HG03280 (cell line): ENCODE data around the gene NEO1.
A peak's percentile ranks its signal among the peaks of the same experiment; 100 is the strongest.
"Not testable (repeated sequence)": the region's sequence is repeated elsewhere in the genome, so short reads cannot be mapped to it uniquely, and the experiment has no call there.

ENCODE experiments used
- ATAC-seq: cut with Tn5 transposase; IDR thresholded peaks from one replicate; pipeline ENCODE4 v1.9.1; 2021; ENCODE audit warnings: mild to moderate bottlenecking, moderate library complexity; ENCODE audit not compliant: unreplicated experiment

Gene NEO1

DNA sequence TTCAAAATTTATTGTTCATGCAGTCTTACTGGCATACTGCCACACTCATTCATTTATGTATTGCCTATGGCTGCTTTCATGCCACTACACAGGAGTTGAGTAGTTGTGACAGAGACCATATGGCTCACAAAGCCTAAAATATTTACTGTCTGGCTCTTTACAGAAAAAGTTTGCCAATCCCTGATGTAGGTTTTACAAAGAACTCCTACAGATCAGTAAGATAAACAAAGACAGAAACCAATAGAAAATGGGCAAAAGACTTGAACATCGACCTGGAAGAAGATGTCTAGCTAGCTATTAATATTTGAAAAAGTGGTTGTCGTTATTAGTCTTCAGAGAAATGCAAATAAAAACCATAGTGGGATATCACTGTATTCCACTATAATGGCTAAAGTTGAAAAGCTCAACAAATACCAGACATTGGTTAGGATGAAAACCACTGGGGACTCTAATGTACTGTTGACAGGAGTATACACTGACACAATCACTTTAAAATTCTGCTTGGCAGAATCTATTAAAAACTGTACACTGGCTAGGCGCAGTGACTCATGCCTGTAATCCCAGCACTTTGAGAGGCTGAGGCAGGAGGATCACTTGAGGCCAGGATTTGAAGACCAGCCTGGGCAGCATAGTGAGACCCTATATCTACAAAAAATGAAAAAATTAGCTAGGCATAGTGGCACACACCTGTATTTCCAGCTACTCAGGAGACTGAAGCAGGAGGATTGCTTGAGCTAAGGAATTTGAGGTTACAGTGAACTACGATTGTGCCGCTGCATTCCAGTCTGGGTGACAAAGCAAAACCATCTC, 87.7 kb downstream of the NEO1 start:
- ATAC-seq, result no peak

DNA sequence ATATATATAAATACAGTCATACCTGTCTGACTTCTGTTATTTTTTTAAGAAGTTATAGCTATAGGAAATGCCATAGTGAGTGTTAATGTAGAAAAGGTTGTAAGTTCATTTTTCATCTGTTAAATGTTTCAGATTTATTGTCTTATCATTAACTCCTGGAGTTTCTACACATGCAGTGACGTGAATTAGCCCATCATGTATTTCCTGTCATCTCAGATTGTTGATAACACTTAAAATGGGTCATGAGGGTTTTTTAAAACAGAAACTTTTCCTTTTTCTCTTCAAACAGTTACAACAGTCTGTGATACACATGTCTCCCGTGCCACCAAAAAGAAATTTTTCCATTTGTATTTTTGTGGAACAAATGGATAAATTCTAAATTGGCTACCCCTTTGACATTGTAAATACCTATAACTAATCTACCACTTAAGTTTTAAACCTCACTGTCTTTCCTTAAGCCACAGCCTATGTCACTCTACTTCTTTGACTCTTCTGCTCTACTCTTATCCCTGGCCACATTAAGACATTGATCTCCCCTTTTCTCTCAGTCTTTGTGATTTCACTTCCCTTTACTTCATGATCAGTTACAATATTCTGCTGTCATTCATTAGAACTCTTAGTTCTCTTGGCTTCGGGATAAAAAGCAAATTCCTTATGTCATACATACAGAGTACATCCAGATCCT, 89.1 kb downstream of the NEO1 start:
- no peak for ATAC-seq

DNA sequence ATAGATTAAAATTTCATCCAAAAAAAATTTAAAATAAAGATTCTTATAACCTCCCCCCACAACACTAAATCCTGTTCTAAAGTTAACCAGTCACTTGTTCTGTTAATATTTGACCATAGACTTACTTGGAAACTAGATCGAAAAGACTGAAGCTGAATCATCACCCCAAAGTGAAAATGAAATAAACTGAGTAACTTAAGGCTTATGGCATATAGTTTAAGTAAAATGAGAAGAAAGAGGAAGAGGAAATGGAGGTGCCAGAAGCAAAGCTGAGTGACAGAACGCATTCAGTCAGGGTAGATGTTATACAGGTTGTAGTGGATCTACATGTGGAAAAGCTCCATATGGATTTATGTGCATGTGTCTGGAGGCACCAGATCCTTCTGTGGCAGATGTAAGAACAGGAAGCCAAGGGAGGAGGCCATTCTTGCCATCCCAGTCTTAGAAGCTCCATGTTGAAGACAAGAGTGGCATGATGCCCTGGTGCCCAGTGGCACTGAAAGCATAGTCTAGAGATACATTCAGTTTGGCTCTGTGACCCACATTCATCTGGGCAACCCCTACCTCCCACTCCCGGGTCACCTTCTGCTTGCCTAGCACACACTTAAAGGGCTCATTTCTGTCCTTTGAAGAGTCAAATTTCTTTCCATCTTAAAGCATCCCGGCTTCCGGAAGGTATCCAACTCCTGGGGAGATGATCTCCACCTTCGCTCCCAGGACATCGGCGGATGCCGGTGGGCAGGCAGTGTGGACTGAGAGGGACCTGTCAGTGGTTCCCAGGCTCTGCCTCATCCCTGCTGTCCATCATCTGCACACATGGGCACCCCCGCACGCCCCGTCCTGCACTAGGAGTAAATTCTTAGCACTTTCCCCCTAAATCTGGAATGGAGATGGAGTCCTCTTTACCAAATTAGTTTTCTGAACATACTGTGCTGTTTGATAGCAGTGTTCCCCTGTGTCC, 90.8 kb downstream of the NEO1 start:
- peak; percentile 57 for ATAC-seq

DNA sequence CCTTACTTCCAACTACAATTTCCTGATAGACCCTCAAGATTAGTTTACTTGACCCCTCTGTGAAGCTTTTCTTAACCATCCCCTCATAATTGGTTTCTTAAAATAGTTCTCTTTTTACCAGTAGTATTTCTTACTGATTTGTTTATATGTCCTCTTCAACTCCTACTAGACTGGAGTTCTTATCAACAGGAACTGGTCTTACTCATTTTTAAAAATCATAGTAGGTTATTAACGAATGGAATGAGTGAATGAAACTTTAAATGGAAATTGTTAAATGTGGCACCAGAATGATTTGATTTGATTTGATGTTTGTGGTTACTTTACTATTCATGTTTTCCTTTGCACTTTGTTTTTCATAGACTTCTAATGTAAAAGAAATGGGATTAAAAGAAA, 91.5 kb downstream of the NEO1 start:
- no peak for ATAC-seq

DNA sequence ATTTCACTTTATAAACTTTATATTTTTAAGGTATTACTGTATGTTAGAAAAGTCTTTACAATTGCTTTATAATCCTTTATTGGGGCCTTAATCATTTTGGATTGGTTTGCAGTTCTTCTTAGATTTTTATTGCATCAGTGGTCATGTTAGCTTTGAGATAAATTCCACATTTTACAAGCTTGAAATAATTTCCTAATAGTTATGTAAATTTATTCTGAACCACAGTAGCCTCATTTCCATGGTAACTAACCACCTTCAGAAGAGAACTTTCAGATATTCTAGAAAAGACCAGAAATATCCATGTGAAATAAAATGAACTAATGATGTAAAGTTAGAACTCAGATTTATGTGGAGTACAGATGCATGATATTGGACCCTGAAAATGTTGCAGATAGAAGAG, 94.2 kb downstream of the NEO1 start:
- no peak for ATAC-seq

DNA sequence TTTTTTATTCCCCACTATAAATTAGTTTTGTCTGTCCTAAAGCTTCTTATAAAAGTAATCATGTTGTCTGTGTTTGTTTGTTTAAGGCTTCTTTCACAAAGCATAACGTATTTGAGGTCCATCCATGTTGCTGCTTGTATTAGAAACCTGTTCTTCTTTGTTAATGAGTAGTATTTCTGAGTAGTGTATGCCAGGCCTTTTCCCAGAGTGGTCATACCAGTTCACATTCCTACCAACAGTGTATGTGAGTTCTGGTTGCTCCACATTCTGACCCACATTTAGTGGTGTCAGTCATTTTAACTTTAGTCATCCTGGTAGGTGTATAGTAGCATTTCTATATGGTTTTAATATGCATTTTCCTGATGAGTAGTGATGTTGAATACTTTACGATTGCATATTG, 98.6 kb downstream of the NEO1 start:
- ATAC-seq, result no peak

DNA sequence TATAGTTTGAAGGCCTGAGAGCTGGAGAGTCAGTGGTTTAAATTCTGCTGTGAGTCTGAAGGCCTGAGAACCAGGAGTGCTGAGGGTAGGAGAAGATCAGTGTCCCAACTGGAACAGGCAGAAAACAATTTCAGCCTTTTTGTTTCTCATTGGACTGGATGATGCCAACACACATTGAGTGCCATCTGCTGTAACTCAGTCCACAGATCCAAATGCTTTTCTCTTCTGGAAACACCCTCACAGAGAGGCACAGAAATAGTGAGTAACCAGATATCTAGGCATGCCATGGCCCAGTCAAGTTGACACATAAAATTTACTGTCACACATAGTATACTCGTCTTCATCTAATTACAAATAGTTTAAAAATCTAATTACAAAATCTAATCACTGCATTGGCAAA, 100.8 kb downstream of the NEO1 start:
- ATAC-seq, result no peak

DNA sequence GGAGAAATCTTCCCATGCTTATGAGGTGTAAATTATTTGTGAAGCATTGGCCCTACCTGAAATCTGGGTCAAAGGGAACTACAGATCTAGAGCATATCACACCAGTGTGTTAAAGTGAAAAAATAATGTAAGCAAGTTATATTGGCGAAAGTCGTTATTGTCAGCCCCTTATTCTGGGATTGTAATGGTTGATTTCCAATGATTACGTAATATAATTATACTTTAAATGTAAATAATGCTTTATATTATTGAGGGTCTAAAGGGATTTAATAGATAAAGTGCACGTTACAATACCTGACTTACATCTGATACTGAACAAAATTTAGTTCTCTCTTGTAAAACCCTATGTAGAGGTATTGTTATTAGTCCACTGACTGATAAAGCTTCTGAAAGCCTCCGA, 101.2 kb downstream of the NEO1 start:
- no peak for ATAC-seq

DNA sequence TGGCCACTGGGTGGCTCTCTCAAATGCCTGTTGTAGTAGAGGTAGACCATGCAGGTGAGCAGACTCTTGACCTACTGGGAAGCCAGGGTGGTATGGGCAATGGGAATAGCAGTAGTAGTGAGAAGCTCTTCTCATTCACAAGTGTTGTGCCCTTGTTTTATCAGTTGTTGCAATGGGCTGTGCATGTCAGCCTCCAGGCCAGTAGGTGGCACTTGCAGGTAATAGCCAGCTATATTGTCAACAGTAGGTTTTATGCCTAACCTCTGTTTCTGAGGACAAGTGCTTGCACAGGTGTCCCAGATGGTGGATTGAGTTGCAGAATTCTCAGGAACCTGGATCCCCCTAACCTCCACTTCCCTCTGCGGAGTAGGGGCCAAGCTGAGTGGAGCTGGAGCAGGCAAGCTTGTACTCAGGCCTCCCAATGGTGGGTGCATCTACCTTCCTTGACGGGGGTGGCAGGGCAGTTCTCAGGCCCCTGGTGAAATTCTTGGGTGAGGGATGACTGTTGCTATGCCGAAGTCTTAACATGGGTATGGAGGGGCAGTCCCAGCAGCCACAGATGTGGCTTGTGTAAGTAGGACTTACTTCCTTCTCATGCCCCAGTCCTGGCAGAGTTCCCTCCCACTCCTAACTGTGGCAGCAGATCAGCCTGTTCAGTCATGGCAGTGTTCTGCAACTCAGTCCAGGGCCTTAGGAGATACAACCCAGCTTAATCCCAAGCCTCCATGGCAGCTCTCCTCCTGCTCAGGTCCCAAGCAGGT, 104.3 kb downstream of the NEO1 start:
- no peak for ATAC-seq

DNA sequence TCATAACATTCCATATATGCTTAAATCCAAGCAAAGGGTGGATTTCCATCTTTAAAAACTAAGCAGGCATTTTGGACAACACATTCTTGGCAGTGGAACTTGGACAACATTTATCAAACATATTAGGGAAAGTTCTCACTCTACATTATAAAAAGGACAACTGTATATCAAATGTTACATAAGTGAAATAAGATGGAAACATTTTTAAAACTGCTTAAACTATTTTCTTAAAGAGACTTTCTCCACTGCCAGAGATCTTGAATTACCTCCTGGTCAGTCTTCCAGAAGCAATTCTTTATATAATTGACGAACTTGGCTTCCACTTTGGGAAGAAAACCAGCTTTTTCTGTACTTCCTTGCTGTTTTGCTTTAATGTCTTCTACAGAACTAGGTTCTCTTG, 109.3 kb downstream of the NEO1 start:
- no peak for ATAC-seq

DNA sequence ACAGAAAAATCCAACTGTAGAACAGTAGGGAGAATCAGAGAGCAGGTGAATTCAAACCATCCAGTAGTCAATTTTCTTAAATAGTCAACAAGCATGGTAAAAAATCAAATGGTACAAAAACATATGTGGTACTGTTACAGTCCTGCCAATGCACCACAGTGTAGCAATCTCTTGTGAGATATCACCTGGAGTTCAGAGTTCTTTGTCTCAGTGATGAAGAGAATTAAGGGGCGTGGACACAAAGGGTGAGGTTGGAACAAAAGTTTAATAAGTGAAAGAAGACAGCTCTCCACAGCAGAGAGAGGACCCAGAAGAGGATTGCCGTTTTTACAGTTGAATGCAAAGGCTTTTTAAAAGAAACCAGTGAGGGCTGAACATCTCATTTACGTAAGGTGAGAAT, 113.2 kb downstream of the NEO1 start:
- ATAC-seq, result no peak

DNA sequence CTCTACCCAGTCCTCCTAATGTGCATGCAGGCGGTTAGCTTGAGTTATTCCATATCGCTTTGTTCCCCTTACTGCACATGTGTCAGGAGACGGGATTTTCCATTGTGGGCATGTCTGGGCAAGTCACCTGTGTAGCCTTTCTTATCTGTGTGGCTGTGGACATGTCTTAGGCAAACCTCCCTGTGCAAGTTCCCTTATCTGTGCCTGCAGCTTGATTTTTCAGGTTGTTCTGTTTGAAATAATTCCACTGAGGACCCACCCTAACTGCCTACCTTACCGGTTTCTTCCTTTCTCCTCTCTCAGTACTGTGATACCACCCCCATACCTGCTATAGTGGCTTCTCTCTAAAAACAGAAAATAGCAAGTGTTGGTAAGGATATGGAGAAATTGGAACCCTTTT, 113.6 kb downstream of the NEO1 start:
- no peak for ATAC-seq

DNA sequence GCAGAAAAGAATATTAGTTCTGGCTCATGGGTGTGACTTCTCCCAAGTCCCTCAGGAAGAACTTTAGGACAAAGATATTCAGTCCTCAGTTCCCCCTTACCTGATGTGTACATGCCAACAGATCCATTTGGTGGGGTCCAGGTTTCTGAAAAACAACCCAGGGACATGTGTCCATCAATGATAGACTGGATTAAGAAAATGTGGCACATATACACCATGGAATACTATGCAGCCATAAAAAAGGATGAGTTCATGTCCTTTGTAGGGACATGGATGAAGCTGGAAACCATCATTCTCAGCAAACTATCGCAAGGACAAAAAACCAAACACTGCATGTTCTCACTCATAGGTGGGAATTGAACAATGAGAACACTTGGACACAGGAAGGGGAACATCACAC, 114.4 kb downstream of the NEO1 start:
- ATAC-seq, result not testable (repeated sequence)

DNA sequence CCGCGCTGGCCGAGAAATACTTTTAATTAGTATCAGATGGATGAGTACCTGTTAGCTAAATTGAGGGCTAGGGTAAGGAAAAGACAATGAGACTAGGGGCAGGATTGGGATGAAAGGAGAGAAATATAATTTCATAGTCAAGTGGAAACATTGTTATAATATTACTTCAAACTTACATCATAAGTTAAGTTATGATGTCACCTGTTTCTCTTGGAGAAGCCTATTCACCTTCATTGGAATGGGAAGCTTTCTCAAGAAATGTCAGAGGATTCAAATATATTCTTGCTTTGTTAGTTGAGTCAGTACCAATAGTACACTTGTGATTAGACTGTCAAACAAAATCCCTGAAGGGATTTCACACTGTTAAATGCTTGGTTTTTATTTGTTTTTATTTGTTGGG, 116.2 kb downstream of the NEO1 start:
- no peak for ATAC-seq

DNA sequence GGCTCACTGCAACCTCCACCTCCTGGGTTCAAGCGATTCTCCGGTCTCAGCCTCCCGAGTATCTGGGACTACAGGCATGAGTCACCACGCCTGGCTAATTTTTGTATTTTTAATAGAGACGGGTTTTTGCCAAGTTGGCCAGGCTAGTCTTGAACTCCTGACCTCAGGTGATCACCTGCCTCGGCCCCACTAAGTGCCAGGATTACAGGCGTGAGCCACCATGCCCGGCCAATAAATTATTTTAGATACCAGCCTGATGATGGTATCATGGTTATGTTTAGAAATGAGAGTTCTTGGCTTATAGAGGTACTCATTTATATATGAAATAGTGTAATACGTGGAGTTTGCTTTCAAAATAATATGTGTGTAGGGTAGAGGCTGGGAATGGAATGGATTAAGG, 119.4 kb downstream of the NEO1 start:
- no peak for ATAC-seq

DNA sequence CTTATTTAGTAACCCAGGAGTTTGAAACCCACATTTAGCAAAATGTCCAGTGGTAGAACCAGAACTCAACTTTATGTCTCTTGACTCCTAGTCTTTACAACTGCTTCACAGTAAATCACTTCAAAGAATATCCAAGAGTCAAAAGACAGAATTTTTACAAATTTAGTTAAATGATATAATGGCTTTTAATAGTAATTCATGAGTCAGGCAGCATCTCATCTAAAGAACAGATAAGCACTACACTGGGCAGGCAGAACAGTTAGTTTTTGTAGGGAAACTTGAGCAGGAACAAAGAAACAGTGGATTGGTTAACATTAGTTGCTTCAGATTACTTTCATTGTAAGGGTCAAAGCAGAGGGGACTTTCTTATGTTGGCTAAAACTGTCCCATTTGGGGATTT, 120.2 kb downstream of the NEO1 start:
- ATAC-seq, result no peak

DNA sequence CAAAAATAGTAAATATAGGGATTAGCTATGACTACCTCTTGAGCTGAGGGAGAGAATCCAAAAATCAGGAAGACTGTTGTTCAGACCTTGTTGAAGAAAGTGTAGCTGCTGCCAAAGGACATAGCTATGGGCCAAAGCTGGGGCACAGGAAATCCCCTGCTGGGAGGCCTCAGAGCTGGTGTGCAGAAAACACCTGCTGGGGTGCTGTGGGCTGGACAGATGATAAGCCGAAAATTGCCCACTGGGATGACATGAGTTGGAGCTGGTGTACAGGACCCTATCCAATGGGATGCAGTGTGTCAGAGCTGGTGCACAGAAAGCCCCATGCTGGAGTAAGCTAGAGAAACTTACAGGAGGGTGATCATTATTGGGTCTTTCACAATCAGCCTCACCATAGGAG, 121.9 kb downstream of the NEO1 start:
- ATAC-seq, result no peak

DNA sequence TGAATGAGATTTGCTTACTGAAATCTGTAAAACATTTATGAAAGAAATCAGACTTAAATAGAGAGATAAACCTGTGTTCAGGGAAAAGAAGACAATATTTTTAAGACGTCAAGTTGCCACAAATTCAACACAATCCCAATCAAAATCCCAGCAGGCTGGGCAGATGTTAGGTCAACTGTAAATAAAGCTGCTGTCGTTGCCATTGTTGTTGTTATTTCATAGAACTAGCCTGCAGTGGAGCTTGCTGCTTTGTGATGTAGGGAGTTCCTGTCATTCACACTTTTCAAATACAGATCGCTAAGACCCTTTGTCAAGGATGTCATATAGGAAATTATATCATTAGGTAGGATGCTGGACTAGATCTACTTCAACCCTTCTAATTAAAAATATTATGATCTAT, 123.1 kb downstream of the NEO1 start:
- no peak for ATAC-seq

DNA sequence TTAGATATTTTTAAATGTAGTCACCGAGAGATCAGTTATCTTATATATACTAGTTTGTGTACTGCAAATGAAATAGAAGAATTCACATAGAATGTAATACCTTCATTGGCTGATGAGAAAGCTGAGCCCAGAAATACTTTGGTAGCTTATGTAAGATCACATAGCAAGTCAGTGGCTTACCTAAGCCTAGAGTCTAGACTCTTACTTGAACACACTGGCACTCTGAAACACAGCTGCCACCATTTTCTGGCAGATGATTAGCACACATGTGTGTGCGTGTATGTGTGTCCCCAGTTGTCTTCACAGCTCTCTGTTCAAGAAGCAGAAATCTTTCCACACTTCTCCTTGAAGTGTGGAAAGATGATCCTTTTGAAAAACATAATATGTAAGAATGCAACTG, 124.3 kb downstream of the NEO1 start:
- no peak for ATAC-seq

DNA sequence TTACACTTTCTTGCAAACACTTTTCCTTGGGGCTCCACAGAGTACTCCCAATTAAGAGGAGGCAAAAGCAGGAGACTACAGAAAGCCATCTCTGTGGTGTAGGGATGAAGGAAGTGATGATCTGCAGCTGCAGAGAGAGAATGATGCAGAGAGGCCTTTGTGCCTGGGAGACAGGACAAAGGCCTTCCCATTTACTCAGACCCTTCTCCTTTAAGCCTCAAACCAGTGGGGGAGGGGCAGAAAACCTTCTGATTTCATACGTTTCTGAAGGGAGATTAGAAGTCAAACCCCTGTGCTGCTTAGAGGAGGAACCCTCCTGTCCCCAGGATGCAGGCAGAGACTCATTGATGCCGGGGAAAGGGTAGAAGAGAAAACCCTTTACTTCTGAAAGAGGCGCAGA, 130.8 kb downstream of the NEO1 start:
- no peak for ATAC-seq

DNA sequence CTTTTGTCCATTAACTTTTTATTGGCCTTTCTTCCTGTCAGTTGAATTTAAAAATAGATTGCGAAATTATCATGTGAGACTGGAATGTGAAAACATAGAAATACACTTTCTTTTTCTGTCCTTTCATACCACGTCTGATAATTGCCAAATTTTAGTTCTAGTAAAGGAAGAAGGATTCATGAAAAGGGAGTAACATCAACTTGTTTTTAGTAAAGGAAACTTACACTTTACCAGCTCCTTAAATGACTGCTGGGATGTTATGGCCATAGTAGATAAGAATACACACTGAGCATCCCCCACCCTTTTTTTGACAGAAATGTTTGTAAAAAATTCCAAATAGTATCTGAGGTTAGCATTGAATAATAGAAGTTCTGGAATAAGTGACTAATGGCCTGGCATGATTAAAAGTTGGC, 137.9 kb downstream of the NEO1 start:
- ATAC-seq, result no peak
